Measurements from ENCODE around the gene ST6GAL1.

The ST6GAL1 gene

DNA sequence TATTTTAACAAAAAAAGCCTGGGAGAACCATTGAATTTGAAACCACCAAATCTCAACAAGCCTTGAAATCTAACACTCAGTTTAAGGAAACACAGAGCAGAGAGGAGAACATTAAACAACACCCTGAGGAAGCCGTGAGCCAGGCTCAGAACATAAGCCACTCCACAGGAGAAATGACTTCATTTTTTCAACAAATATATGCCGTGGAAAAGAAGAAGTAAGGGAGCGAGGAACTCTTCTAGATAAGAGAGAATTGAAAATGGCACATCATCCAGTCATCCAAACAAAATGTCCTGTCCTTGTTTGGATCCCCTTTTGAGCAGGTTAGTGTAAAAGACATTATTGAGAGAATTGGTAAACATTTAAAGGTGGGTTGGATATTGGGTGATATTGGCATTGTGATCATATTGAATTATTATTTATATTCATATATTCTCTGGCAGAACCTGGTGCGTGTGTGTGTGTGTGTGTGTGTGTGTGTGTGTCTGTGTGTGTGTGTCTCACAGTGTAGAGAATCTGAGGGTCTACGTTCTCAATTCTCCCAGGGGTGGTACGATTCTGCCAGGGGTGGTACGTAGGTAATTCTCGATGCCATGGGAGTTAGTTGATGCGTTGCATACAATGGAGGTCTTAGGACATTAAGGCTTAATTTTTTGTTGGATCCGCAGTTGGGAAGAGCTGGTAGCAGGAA, 94.4 kb downstream of the ST6GAL1 start:
- H3K4me3 ChIP-seq (ENCODE audit: low read depth, low read length): no peak overlapping the region
- DNase-seq (ENCODE audit: low read depth): no peak
- TF ChIP-seq, protein P1, sequence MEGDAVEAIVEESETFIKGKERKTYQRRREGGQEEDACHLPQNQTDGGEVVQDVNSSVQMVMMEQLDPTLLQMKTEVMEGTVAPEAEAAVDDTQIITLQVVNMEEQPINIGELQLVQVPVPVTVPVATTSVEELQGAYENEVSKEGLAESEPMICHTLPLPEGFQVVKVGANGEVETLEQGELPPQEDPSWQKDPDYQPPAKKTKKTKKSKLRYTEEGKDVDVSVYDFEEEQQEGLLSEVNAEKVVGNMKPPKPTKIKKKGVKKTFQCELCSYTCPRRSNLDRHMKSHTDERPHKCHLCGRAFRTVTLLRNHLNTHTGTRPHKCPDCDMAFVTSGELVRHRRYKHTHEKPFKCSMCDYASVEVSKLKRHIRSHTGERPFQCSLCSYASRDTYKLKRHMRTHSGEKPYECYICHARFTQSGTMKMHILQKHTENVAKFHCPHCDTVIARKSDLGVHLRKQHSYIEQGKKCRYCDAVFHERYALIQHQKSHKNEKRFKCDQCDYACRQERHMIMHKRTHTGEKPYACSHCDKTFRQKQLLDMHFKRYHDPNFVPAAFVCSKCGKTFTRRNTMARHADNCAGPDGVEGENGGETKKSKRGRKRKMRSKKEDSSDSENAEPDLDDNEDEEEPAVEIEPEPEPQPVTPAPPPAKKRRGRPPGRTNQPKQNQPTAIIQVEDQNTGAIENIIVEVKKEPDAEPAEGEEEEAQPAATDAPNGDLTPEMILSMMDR (conservative IDR thresholded peaks at IDR 0.05; ENCODE audit: low read depth, low read length): no peak

DNA sequence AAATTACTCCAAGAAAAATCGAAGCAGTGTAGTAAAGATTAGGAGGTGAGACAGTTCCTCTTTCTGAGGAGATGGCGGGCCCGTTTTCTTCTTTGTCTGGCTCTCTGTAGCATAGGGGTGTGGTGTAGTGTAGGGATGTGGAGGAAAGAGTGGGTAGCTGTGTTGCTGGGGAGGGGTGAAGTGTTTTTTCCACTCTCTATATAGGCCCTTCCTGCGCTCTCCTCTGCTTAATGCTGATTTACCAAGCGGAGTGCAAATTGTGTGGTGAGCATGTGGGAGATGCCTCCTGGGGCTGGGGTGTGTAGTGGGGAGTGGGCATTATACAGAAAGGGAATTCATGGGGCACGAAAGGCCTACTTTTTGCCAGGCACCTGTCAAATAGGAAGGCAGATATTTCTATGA, 94.9 kb downstream of the ST6GAL1 start:
- DNase-seq (ENCODE audit: low read depth): no peak
- no peak overlapping the region for H3K4me3 ChIP-seq (ENCODE audit: low read depth, low read length)
- TF ChIP-seq, protein P1 (conservative IDR thresholded peaks at IDR 0.05; ENCODE audit: low read depth, low read length): no peak

DNA sequence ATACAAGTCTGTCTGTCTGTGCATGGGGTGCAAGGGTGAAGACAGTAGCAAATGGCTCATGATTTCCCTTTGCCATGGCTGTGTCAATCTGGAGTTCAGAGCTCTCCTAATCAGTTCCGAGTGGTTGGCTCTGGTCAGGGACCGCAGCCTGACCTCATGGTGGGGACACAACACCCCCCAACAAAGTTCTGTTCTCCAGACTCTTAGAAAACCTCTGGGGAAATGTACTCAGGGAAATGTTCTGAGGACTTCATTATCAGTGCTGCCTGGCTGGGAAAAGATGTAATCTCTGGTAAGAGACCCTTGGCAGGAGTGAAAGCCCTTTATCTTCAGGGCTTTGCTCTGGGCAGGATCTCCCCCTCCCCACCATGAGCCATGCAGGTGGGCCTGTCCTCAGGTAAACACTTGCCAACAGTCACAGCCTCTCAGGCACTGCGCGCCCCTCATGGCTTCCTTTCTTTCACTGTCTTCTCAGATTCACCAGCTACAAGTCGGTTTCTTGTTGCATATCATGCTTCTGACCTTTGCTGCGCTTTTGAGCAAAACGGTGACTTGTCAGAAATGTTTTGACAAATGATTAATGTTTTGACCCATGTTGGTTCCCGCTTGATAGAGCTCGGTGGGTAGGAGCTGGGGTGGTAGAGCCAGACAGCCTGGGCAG, 95.5 kb downstream of the ST6GAL1 start:
- no peak overlapping the region for H3K4me3 ChIP-seq (ENCODE audit: low read depth, low read length)
- TF ChIP-seq, protein P1 (conservative IDR thresholded peaks at IDR 0.05; ENCODE audit: low read depth, low read length): no peak
- no peak for DNase-seq (ENCODE audit: low read depth)

DNA sequence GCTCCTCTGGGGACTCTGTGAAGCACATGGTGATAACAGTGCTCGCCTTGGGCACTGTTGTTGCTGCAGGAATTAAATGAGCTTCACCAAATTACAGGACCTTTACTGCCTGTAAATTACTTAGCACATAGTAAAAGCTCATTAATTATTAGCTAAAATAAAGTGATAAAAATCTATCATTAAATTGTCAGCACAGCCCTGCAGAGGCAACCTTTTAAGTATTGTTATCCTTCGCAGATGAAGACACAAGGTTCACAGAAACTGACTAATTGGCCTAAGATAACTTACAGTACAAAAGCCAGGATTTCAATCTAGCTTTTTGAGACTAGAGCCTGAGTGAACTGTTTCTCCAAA, 96.0 kb downstream of the ST6GAL1 start:
- TF ChIP-seq, protein P1 (conservative IDR thresholded peaks at IDR 0.05; ENCODE audit: low read depth, low read length): no peak
- no peak overlapping the region for H3K4me3 ChIP-seq (ENCODE audit: low read depth, low read length)
- DNase-seq (ENCODE audit: low read depth): no peak

DNA sequence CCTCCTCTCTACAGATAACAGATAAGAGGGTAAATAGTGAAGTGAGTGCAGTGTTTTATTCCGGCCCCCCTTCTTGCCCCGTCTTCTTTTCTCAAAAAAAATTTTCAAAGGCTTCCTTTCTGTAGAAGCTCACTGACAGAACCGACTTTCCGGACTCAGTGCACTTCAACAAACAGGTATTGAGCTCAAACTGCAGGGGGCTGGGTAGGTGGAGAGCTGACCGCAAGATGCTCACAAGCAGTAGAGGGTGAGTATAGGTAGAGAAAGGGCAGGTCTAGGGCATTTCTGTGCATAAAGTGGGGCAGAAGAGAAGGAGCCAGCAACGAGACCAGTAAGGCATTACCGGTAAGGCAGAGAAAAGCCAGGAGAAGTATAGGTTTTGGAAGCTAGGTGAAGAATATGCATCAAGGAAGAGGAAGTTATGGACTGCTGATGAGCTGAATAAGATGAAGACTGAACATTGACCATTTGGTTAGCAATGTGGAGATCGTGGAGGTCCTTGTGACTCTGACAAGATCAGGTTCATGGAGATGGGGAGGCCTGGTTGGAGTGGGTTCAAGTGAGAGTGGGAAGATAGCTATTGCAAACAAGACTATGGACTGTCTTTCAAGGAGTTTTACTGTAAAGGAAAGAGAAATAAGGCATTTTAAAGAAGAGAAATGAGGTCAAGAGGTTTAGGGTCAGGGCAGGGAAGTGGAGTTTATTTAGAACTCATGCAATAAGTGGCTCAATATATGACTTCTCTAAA, 97.4 kb downstream of the ST6GAL1 start:
- TF ChIP-seq, protein P1 (conservative IDR thresholded peaks at IDR 0.05; ENCODE audit: low read depth, low read length): no peak
- no peak for DNase-seq (ENCODE audit: low read depth)
- no peak overlapping the region for H3K4me3 ChIP-seq (ENCODE audit: low read depth, low read length)

DNA sequence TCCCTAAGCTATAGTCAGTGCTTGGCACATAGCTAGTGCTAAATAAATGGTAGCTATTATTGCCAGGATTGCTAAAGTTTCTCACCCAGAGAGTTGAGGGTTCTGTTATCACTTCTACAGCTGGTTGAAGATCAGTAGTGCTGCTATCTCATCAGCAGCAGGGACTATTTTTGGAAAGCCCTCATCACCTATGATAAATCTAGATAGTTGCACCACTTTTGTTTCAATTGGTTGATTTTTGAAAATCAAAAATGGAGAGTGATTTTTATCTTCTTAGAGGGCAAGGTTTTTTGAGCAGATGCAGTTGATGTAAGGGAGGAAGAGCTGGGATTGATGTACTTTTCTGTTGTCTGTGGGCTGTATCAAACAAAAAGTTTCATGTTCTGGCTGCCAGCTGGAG, 101.6 kb downstream of the ST6GAL1 start:
- H3K4me3 ChIP-seq (ENCODE audit: low read depth, low read length): no peak overlapping the region
- no peak for DNase-seq (ENCODE audit: low read depth)
- TF ChIP-seq, protein P1 (conservative IDR thresholded peaks at IDR 0.05; ENCODE audit: low read depth, low read length): no peak

Measured in choroid plexus epithelial cell (primary cell).